COLO668 (cell line): ENCODE data around the gene RBFOX2.

Experiments used
- DNase-seq: peaks from one replicate; lab custom pipeline; 2025; ENCODE audit not compliant: unreplicated experiment; lab: John Stamatoyannopoulos, UW

Gene RBFOX2

DNA sequence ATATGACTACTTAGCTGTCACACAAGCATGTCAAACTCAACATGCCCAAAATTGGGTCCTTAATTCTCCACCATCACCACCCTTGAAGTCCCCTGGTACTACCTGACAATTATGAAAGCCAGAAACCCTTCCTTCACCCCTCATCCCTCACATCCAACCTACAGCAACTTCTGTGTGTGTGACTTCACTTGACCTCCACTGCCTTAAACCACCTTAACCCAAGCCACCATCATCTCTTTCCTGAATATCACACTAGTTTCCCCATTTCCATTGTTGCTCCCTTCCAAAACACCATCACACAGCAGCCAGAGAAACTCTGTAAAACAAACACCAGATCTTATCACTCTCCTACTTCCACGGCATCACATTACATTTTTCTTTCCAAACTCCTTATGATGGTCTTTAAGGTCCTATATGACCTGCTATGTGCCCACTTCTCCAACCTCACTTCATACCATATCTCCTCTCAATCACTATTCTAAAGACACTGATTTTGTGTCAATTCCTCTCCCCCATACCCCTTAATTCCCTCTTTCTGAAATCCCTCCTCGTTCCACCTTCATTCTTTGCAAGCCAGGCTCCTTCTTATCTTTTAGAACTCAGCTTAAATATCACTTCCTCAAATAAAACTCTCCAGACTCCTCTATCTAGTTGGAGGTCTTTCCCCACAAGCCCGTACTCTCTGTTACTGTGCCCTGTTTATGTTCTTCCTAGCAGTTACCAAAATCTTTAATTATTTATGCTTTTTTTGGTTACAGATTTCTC, 124.9 kb downstream of the RBFOX2 start:
- DNase-seq: no peak

DNA sequence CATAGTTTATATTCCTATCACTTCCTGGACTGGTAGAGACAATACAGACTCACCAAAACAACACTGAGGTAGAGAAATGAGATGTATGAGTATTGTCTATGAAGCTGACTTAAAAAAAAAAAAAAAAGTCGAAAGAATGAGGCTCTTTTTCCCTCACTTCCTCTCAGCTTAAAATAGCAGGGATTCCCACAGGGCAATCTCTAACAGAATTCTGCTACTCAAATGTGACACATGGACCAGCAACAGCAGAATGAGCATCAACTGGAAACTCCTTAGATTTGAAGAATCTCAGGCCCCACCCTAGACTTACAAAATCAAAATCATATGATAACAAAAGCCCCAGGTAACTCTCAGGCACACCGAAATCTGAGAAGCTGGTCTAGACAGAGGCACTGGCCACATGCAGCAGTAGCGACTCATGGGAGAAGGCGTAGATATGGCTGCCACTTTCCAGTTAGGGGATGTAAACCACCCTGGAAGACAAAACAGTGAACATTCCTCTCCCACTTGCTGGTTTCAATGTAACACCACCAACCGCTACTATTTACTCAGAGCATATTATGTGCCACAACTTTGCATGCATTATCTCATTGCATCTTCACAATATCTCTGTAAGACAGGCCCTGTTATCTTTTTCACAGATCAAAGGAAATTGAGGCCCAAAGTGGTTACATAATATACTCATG, 128.0 kb downstream of the RBFOX2 start:
- no peak for DNase-seq

DNA sequence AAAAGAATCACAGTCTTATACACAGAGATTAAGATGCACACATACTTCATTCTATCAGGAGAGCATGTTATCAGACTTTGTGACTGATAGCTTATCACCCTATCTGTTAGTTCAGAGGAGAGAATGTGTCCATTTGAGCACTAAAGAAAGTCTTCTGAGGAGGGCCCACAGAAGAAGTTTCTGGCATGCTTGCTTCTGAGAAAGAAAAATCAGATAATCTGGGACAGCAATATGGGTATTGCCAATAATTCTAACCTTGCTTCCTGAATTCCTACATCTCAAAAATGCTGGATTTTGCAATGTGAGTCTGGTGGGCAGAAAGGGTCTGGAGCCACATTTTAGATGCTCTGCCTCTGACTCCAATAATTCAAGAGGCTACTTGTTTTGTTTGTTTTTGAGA, 128.9 kb downstream of the RBFOX2 start:
- no peak for DNase-seq

DNA sequence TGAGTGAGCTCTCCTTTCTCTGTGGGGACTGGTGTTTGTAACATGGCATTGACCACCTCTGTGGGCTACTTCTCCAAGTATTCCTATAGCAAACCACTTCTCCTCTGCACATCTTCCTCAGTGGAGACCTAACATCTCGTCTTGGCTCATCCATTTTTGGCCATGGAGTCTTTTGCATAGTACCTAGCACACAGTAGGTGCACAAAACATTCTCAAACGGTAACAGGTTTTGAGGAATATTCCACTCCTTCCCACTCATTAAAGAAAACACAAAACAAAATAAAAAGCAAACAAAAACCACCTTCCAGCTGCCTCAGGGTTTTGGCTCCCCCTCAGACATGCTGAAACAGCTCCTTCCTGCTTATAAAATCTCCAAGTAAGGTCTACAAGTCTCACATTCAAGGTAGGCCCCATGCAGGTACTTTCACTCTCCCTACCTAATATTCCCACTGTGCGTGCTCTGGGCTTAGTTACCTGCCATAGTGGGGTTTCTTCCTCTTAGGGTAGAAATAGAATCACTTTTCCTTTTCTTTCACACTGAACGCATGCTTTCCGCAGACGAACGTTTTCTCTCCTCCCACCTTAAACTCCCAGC, 132.4 kb downstream of the RBFOX2 start:
- no peak for DNase-seq

DNA sequence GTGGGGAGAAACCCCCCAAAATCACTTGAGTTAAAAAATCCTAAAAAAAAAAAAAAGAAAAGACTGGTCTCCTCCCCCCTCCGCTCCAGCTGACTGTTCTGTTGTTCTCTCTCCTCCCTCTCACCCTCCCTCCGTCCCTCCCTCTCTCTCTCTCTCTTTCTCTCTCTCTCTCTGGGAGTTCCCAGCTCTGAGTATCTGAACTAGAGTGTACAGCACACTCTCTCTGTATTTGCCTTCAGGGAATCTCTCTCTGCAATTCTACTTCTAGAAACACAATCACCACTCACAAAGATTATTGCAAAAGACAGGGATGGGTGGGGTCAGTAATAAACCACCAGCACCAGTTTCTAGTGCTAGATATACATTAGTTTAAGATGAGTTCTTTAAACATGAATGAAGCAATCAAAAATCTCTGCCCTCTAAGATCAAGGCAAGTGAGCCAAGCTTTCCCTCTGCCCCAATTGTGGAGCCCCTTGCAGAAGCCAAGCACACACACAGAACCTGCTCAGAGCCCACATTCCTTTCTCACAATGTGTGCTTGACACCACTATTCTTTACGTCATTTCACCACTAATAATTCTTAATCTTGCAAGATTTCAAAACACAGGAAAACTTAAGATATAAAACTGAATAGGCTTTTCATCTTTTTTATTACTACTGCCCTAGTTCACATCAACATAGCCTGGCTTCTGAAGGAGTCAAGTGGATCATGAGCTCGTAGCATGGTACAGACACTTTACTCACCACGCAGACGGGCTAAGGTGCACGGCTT, 133.5 kb downstream of the RBFOX2 start:
- DNase-seq: no peak

DNA sequence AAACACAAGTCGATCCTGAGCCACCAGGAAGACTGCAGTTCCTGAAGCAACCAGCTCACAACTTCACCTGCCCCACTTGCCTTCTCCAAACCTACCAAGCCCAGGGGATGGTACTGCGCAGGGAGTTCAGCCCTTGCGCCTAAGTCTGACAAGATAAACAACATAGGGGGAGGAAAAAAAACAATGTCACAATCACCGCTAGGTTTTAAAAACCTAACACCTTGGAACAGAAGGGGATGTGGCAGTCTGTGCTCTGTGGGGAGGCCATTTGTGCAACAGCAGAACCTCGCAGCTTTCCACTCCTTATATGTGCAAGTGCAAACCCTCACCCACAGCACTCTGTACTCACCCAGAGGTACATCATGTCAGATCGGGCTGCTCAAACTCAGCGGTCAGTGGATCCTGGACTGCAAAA, 134.2 kb downstream of the RBFOX2 start:
- DNase-seq: no peak

DNA sequence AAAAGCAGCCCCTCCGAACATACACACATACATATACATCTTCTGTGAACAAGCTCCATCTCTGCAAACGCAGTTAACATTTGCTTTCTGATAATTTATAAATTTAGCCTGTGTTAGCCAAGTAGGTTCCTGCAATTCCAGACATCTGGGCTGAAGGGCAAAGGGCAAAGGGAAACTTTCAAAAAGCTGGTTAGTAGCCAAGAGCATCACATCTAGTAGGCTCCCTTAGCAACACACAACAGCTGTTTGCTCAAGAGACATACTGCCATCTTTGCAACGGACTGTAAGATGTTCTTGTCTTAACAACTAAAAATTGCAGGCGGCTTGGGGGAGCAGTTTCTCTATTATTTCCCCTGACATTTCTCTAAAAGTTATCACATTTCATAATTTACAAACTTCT, 134.9 kb downstream of the RBFOX2 start:
- no peak for DNase-seq

DNA sequence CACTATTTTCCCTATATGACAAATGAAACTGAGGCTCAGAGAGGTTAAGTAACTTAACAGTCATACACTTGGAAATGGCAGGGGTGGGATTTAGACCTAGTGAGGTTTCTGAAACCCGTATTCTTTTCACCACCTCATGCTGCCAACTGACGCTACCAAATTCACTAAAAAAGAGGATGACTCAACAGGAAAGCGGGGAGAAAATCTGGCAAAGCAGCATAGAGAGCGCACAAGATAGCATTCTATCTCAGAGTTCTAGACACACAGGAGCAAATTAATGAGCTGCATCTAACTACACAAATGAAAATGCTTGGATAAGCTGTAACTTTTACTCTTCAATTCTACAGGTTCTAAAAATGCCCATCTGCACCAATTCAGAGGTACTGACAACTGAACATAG, 136.4 kb downstream of the RBFOX2 start:
- DNase-seq: no peak

DNA sequence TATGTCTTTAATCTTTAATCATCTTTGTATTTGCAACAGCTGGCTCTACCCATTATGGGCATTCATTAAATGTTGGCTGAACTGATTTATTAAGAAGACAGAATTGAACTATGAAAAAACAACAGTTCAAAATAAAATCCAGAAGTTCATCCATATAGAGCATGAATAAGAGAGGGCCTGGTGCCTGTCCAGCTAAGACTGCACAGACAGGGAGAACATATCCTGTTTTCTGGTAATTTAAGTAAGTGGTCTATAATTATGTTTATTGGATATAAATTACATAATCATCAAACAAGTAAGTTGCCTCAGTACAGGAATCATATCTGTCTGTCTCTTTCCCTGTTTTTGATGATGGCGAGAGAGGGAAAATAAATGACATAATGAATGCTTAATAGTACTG, 137.2 kb downstream of the RBFOX2 start:
- no peak for DNase-seq

DNA sequence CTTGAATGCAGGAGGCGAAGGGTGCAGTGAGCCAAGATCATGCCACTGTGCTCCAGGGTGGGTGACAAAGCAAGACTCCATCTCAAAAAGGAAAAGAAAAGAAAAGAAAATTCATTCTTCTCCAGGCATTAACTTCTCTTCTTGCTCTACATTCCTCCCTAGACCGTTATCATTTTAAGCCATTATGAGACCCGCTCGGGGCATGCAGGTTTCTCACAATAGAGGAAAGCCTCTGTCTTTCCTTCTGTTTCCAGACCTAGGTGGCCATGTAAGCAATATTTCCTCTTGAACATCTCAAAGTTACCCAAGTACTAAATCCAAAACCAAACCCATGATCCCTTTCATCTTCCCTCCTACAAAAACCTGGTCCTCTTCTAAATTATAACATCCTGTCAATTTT, 139.6 kb downstream of the RBFOX2 start:
- no peak for DNase-seq

DNA sequence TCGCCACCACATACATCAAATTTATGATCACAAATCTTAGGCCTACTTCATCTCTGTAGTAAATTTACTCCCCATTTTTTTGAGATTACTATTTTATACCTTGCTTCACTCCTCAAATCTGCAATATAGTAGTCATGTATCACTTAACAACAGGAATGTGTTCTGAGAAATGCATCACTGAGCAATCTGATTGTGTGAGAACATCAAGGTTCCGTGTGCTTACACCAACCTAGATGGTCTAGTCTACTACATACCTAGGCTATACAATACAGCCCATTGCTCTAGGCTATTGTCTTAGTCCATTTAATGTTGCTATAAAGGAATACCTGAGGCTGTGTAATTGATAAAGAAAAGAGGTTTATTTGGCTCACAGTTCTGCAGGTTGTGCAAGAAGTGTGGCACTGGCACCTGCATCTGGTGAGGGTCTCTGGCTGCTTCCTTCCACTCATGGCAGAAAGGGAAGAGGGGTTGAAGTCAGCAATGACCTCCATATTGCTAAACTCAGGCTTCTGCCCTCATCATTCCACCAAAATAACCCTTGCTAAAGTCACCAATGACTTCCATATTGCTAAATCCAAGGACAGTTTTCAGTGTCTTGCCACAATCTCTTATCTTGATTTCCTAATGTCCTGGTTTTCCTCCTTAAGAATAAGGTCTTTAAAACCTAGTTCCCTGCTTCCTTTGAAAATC, 140.3 kb downstream of the RBFOX2 start:
- no peak for DNase-seq

DNA sequence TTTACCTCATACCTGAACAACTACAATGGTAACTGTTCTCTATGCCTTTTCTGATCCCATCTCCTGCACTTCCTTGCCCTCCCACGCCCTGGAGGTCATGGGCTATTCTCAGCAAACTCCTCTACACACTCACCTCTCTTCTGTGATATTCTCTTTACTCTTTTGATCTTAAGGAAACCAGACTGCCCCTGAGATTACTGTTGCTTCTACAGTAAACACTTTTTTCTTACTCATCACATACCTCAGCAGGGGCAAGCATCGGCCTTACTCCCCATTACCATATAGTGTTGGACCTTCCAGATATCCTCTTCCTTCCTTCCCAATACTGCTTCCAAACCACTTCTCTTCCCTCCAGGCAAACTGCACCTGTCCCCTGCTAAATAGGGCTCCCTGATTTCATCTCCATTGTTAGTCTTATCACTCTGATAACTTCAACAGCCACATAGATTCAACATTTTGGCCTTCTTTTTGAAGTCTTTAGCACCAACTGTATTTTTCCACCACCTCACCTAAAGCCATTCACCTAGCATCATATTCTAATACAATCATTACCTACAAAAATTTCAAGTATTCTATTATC, 141.2 kb downstream of the RBFOX2 start:
- no peak for DNase-seq

DNA sequence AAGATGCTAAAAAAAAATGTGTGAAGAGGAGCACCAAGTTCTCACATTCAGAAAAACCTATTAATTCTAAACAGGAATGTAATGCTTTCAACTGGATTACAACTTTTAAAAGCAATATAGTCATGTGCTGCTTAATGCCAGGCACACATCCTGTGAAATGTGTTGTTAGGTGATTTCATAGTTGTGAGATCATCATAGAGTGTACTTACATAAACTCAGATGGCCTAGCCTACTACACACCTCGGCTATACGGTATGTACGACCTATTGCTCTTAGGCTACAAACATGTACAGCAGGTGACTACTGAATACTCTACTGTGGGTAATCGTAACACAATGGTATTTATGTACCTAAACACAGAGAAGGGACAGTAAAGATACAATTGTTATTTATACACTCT, 142.3 kb downstream of the RBFOX2 start:
- DNase-seq: no peak

DNA sequence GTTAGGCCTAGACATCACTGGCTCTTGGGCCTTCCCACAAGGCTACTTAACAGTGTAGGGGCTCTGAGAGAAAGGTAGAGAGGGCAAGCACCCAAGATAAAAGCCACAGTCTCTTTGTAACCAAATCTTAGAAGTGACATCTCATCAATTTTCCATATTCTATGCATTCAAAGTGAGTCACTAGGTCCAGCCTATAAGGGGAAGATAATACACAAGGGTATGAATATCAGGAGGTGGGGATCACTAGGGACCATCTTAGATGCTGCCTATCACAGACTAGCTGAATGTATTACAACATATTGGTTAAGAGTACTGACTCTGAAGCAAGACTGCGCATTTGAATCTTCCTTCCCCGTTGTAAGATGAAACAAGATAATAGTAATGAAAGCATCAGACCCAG, 144.1 kb downstream of the RBFOX2 start:
- no peak for DNase-seq

DNA sequence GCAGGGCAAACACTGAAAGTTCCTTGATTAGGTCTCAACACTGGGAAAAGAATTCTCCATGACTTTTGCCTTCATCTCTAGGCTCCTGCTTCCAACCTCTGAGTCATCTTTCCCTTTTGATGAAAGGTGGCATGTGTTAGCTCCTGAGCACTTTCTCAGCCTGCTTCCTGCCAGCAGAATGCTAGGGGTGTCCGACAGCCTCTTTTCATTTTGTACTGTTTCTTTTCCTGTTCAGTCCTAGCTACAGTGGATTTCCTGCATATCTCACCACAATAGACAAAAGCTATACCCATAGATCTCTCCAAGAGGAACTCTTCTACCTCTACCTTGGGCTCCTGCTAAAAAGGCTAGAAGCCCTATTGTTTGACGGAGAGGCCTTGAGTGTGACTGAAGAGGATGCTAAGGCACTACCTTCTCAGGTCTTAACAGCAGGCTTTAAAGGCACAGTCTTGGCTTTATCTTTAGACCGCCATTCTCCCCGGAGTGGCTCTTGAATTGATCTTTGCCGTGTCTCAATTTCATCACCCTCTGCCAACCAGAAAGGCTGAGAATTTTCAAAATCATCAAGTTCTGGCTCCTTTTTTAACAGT, 145.5 kb downstream of the RBFOX2 start:
- no peak for DNase-seq

DNA sequence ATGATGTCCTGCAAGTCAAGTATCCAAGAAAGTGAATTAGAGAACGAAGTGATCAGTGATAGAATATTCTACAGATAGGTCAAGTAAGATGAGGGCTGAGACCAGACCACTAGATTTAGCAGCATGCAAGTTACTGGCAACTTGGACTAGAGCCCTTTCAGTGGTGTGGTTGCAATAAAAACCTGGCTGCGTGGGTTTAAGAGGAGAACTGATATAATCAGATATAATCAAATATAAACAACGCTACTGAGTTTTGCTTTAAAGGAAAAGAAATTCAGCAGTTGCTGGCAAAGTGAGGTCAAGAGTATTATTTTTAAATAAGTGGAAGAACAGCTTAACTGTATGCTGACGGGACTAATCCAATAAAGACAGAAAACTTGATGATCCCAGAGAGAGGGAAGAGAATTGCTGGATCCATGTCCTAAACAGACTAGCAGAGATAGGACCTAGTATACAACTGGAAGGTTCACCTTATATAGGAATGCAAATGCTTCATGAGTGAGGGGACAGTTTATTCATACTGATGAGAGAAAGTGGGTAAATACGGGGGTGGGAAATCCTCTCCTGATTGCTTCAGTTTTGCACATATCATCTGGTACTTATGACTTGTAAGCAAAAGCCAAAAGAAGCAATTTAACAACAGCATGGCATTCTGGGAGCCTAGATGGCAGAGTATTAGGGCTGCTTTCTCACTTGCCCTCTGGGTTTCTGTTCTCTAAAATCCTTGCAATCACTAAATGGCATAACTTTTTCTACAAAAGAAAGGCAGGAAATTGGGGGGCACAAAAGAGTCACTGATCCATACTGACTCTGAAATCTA, 146.2 kb downstream of the RBFOX2 start:
- no peak for DNase-seq

DNA sequence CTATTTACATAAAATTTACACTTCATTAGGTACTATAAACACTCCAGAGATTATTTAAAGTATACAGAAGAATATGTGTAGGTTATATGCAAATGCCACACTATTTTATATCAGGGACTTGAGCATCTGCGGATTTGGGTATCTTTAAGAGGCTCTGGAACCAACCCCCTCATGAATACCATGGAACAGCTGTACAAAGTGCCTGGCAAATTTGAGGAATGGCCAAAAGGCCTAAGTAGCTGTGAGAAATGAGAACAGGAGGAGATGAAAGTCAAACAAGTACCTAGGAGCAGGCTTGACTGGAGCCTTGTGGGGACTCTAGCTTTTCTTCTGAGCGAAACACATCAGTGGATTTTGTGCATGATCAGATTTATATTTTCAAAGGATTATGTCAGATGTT, 149.3 kb downstream of the RBFOX2 start:
- DNase-seq: no peak

DNA sequence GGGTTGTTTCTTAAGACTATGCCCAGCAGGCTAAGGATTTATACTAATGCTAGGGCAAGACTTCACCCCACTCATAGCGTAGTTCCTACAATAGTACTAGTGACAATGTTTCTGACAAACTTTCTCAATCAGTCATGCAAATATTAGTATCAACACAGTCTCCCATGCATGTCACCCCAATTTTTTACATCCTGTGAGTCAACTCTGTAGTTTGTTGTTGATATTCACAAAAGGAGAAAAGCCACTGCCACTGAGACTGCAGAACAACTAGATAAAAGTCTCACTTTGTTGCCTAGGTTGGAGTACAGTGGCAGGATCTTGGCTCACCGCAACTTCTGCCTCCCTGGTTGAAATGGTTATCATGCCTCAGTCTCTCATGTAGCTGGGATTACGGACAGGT, 155.2 kb downstream of the RBFOX2 start:
- no peak for DNase-seq

DNA sequence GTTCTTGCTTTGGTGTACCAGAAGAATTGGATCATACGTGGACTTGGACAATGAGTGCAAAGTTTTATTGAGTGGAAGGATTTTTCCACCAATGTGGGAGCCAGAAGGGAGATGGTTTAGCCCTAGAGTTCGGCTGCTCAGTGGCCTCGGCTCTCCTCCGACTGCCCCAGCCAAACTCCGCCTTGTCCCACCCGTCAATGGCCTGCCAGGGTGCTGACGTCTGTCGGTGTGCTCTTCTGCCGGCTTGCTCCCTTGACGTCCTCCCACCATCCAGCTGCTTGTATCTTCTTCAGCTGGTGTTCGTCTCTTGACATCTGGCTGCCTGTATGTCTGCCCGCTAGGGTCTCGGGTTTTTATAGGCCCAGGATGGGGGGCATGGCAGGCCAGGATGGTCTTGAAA, 156.2 kb downstream of the RBFOX2 start:
- DNase-seq: no peak
